Measurements from ENCODE around the gene TCP1.
"Not testable (repeated sequence)": the region's sequence is repeated elsewhere in the genome, so short reads cannot be mapped to it uniquely, and the experiment has no call there.

The TCP1 gene

DNA sequence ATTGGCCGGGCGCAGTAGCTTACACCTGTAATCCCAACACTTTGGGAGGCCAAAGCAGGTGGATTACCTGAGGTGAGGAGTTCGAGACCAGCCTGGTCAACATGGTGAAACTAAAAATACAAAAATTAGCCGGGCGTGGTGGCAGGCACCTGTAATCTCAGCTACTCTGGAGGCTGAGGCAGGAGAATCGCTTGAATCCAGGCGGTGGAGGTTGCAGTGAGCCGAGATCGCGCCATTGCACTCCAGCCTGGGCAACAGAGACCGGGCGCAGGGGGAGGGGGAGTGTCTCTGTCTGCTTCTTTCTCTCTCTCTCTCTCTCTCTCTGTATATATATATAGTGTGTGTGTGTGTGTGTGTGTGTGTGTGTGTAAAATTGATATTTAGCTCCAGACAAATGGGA lies 56.9 kb downstream of the TCP1 start:
- not testable (repeated sequence) for DNase-seq

DNA sequence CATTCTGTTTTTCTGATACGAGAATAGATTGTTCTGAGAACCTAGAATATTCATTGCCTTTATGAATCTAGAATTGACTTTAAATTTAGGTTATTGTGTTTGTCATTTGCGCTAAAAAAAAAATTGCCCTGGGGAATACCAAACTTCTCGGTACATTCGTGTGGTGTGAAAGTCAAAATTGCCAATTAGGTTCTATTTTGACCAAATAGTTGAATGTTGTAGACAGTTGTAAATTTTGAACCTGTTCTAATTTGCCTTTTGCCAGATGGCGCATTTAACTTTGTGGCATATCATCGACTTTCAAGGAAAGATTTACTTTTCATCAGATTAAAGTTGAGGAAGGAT lies 59.1 kb downstream of the TCP1 start:
- DNase-seq = no peak

DNA sequence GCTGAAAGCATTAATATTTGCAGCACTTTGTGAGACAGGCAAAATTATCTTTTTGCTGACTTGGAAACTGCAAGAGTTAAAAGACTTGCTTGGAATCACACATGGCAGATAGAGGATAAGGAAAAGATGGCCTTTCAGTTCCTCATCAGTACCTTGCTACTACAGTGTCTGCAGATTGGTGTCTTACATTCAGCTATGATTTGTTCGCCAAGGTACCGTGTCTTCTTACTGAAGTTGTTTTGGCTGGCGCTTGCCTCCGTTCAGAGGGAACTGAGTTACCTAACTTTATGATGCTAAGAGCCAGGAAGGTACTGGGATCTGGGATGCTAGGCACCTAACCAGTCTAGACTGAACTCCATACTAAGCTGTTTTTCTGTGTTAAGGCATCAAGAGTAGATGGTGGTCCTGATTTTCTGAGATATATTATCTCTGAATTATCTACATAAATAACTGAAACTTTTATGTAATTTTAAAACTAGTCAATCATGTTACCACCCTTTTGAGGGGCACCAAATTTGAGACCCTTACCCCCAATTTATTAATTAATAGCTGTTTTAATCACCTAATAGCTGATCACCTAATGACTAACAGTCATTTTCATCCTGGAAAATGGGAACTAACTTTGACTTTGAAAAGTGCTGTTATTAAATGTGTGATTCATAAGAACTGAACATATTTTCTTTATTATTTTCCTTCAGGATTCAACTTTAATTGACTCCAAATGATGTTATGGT lies 59.6 kb downstream of the TCP1 start:
- no peak for DNase-seq

DNA sequence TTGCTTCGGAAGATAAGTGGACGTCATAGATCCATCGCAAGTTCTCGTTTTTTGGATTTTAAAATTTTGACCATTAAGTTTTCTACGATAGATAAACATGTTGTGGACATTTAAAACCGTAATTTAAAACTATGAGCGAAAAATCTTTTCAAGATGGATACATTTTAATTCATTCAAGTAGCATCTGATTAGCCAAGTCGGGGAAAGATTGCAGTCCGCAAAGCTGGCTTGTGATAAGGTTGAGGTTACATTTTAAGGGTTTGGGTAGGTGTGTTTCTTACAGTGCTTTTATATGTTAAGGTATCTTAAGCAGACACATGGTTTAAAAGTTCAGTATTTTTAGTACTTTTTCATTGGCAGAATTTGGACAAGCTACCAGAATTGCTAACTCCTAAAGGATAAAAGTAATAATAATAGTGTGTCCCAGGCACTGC lies 60.9 kb downstream of the TCP1 start:
- no peak for DNase-seq

All from amniotic stem cell (primary cell).